H9 (cell line): ENCODE measurements around the gene MAD1L1. TPM values are rescaled to one million over a fixed set of nuclear protein-coding genes. Genes with fewer than 3 reads are reported as not detected.

Experiments
- DNase-seq: peaks from one replicate; pipeline ENCODE4 v3.0.0-alpha.2; 2017
- H2AFZ ChIP-seq: one replicate; pipeline ENCODE4 v1.6.1; 2013; ENCODE audit warnings: mild to moderate bottlenecking, low read length, control low read depth, moderate library complexity
- H2AK5ac ChIP-seq: 2 replicates; pipeline ENCODE4 v1.6.1; 2013; ENCODE audit warnings: low read length, control low read depth, mixed read lengths; ENCODE audit not compliant: insufficient read length
- H2BK120ac ChIP-seq: one replicate; pipeline ENCODE4 v1.6.1; 2013; ENCODE audit warnings: low read depth, mild to moderate bottlenecking, low read length, control low read depth, inconsistent platforms; ENCODE audit not compliant: poor library complexity, severe bottlenecking
- H2BK12ac ChIP-seq: 2 replicates; pipeline ENCODE4 v1.6.1; 2013; ENCODE audit warnings: low read length, control low read depth, mixed read lengths, low read depth; ENCODE audit not compliant: insufficient read length
- H2BK15ac ChIP-seq: 2 replicates; pipeline ENCODE4 v1.6.1; 2013; ENCODE audit warnings: low read depth, low read length, control low read depth
- H2BK20ac ChIP-seq: one replicate; pipeline ENCODE4 v1.6.1; 2013; ENCODE audit warnings: low read depth, mild to moderate bottlenecking, low read length, control low read depth, inconsistent platforms; ENCODE audit not compliant: poor library complexity, severe bottlenecking
- H2BK5ac ChIP-seq: 2 replicates; pipeline ENCODE4 v1.6.1; 2013; ENCODE audit warnings: low read length, control low read depth, mixed read lengths; ENCODE audit not compliant: insufficient read length
- H3K14ac ChIP-seq: 2 replicates; pipeline ENCODE4 v1.6.1; 2013; ENCODE audit warnings: low read length, control low read depth; ENCODE audit not compliant: insufficient read depth
- H3K18ac ChIP-seq: 2 replicates; pipeline ENCODE4 v1.6.1; 2013; ENCODE audit warnings: low read depth, mild to moderate bottlenecking, mixed read lengths, low read length, control low read depth; ENCODE audit not compliant: insufficient read length
- H3K23ac ChIP-seq: 2 replicates; pipeline ENCODE4 v1.6.1; 2013; ENCODE audit warnings: low read length, control low read depth, mixed read lengths, low read depth; ENCODE audit not compliant: insufficient read length
- H3K23me2 ChIP-seq: 2 replicates; pipeline ENCODE4 v1.6.1; 2013; ENCODE audit warnings: low read depth, mild to moderate bottlenecking, mixed read lengths, low read length, control low read depth; ENCODE audit not compliant: insufficient read length, poor library complexity, severe bottlenecking
- H3K27ac ChIP-seq: 2 replicates; pipeline ENCODE4 v1.5.1; 2013; ENCODE audit warnings: low read length, control low read depth, mixed read lengths, low read depth; ENCODE audit not compliant: insufficient read length
- H3K27me3 ChIP-seq: 2 replicates; pipeline ENCODE4 v1.6.1; 2013; ENCODE audit warnings: low read length, control low read depth, inconsistent platforms; ENCODE audit not compliant: insufficient read depth
- H3K4ac ChIP-seq: 2 replicates; pipeline ENCODE4 v1.6.1; 2013; ENCODE audit warnings: low read depth, mild to moderate bottlenecking, control low read depth, inconsistent platforms, low read length, moderate library complexity
- H3K4me1 ChIP-seq: 2 replicates; pipeline ENCODE4 v1.6.1; 2013; ENCODE audit warnings: low read length, control low read depth, inconsistent platforms; ENCODE audit not compliant: insufficient read depth
- H3K4me2 ChIP-seq: 2 replicates; pipeline ENCODE4 v1.6.1; 2013; ENCODE audit warnings: low read length, control low read depth, mixed read lengths; ENCODE audit not compliant: insufficient read length, insufficient read depth
- H3K56ac ChIP-seq: 2 replicates; pipeline ENCODE4 v1.6.1; 2013; ENCODE audit warnings: low read depth, mild to moderate bottlenecking, mixed read lengths, low read length, control low read depth; ENCODE audit not compliant: insufficient read length
- H3K79me1 ChIP-seq: 2 replicates; pipeline ENCODE4 v1.6.1; 2013; ENCODE audit warnings: low read depth, mild to moderate bottlenecking, moderate library complexity, low read length, control low read depth, inconsistent platforms; ENCODE audit not compliant: insufficient read depth, poor library complexity, severe bottlenecking
- H3K79me2 ChIP-seq: 2 replicates; pipeline ENCODE4 v1.6.1; 2013; ENCODE audit warnings: low read length, control low read depth, inconsistent platforms; ENCODE audit not compliant: insufficient read depth
- H3K9ac ChIP-seq: 2 replicates; pipeline ENCODE4 v1.6.1; 2013; ENCODE audit warnings: low read length, control low read depth, mixed read lengths; ENCODE audit not compliant: insufficient read length; ENCODE audit errors: extremely low read depth
- H3K9me3 ChIP-seq: one replicate; pipeline ENCODE4 v1.6.1; 2013; ENCODE audit warnings: low read depth, low read length, inconsistent platforms; ENCODE audit not compliant: control insufficient read depth
- H3T11ph ChIP-seq: one replicate; pipeline ENCODE4 v1.6.1; 2013; ENCODE audit warnings: mild to moderate bottlenecking, low read length, control low read depth, inconsistent platforms
- H4K20me1 ChIP-seq: one replicate; pipeline ENCODE4 v1.6.1; 2013; ENCODE audit not compliant: control insufficient read depth, insufficient read length, insufficient read depth
- H4K5ac ChIP-seq: 2 replicates; pipeline ENCODE4 v1.6.1; 2013; ENCODE audit warnings: low read depth, mild to moderate bottlenecking, mixed read lengths, low read length, control low read depth; ENCODE audit not compliant: insufficient read length
- H4K8ac ChIP-seq: replicated peaks from 2 replicates; pipeline ENCODE4 v1.6.1; 2013; ENCODE audit warnings: low read length, control low read depth, mixed read lengths, low read depth; ENCODE audit not compliant: insufficient read length
- H4K91ac ChIP-seq: 2 replicates; pipeline ENCODE4 v1.6.1; 2013; ENCODE audit warnings: low read depth, mild to moderate bottlenecking, moderate library complexity, mixed read lengths, low read length, control low read depth; ENCODE audit not compliant: insufficient read length
- H3K27ac Mint-ChIP-seq, 3 experiments: 2 replicates in 2 of 3; 3 replicates in 1 of 3; pipeline ENCODE4 v1.8.0; 2020 to 2021; ENCODE audit warnings: mixed read lengths in 3 of 3, mild to moderate bottlenecking in 1 of 3, moderate library complexity in 1 of 3
- H3K27me3 Mint-ChIP-seq: 2 replicates; pipeline ENCODE4 v1.8.0; 2021; ENCODE audit warnings: low read depth, mild to moderate bottlenecking, moderate library complexity, mixed read lengths
- H3K36me3 Mint-ChIP-seq, 3 experiments: 2 replicates in 2 of 3; 3 replicates in 1 of 3; pipeline ENCODE4 v1.8.0; 2020 to 2021; ENCODE audit warnings: low read depth in 3 of 3, mixed read lengths in 3 of 3; ENCODE audit not compliant: insufficient read depth in 1 of 3
- H3K4me1 Mint-ChIP-seq, 2 experiments: 2 replicates each; pipeline ENCODE4 v1.8.0; 2020; ENCODE audit warnings: mixed read lengths in 2 of 2
- H3K4me3 Mint-ChIP-seq, 2 experiments: 2 replicates in 1 of 2; 3 replicates in 1 of 2; pipeline ENCODE4 v1.8.0; 2020 to 2021; ENCODE audit warnings: mild to moderate bottlenecking in 2 of 2, mixed read lengths in 2 of 2, moderate library complexity in 1 of 2
- H3K9me3 Mint-ChIP-seq, 2 experiments: 2 replicates in 1 of 2; 3 replicates in 1 of 2; pipeline ENCODE4 v1.8.0; 2020; ENCODE audit warnings: mild to moderate bottlenecking in 2 of 2, mixed read lengths in 2 of 2, moderate library complexity in 1 of 2
- CTCF ChIP-seq: fragments of 200-600 bp; sonication (generic); conservative IDR thresholded peaks from 3 replicates; pipeline ENCODE4 v1.8.0; 2021; ENCODE audit warnings: antibody characterized with exemption, mild to moderate bottlenecking
- WGBS: extraction: QIAGEN DNeasy Blood & Tissue Kit; methylation state at CpG from one replicate; pipeline ENCODE4 v1.1.7; 2013; ENCODE audit warnings: missing lambda C conversion rate, low lambda C conversion rate, mixed read lengths; ENCODE audit not compliant: insufficient read length; ENCODE audit errors: extremely low coverage; 5-methylcytosine and 5-hydroxymethylcytosine counted together
- total RNA-seq: library from RNA; stranded (reverse); gene quantifications from 2 replicates; pipeline ENCODE4 v1.2.1, GENCODE V29; 2021

MAD1L1 gene
- total RNA-seq, 1 experiment from 2014 or later = 39.0 TPM

- Histone ChIP-seq H2BK20ac (no peak overlapping the region), H4K91ac (no peak overlapping the region), H4K20me1 (no peaks in the 10 kb centered on the region), H3K23ac (no peak overlapping the region), H4K8ac (no peak overlapping the region), H3K27ac (no peak overlapping the region), H3K18ac (no peak overlapping the region), H3K27me3 (no peaks in the 10 kb centered on the region), H2AFZ (no peak overlapping the region), H3K14ac (no peak overlapping the region), H3K4ac (no peak overlapping the region), H2BK12ac (no peak overlapping the region), H3K79me1 (no peaks in the 10 kb centered on the region), H2BK120ac (no peak overlapping the region), H2AK5ac (no peak overlapping the region), H2BK5ac (no peak overlapping the region), H3K9me3 (peaks cover 8% of the 10 kb centered on the region), H4K5ac (no peak overlapping the region), H3K4me1 (peaks cover 2% of the 10 kb centered on the region; the same call in 1 of the 2 replicates), H2BK15ac (no peak overlapping the region), H3K4me2 (no peak overlapping the region), H3T11ph (no peak overlapping the region), H3K56ac (no peak overlapping the region), H3K9ac (no peak overlapping the region), H3K23me2 (no peaks in the 10 kb centered on the region), H3K79me2 (no peaks in the 10 kb centered on the region)
- Mint-ChIP-seq H3K9me3 (peaks cover 12 to 16% of the 10 kb centered on the region in 2 experiments), H3K4me1 (peaks cover 25 to 34% of the 10 kb centered on the region in 2 experiments), H3K27ac (no peak overlapping the region), H3K4me3 (no peak overlapping the region), H3K36me3 (peaks cover 12 to 18% (median 13%) of the 10 kb centered on the region in 3 experiments), H3K27me3 (no peaks in the 10 kb centered on the region)
- no CpG with 5 or more reads among the region's 16 CpGs for WGBS
- DNase-seq = no peak
- TF ChIP-seq CTCF = no peak
Observed at GRCh38 chr7:1940863-1941262, 291.9 kb downstream of the MAD1L1 start.
